PC-3 (cell line): ENCODE data around the gene PLEKHB2. TPM values are rescaled to one million over a fixed set of nuclear protein-coding genes. Genes with fewer than 3 reads are reported as not detected.
"Not testable (repeated sequence)": the region's sequence is repeated elsewhere in the genome, so short reads cannot be mapped to it uniquely, and the experiment has no call there.

Experiments
- ATAC-seq: fragments of 200-7000 bp; cut with Tn5 transposase; 2 replicates; pipeline ENCODE4 v1.9.1; 2020; ENCODE audit warnings: mild to moderate bottlenecking, moderate library complexity
- BruUV-seq: library from RNA; stranded (reverse); fragments of 400-500 nt; replicated peaks from 2 replicates; lab custom pipeline; 2021; lab: Mats Ljungman, UMichigan
- CTCF ChIA-PET: fragments of 300-600 bp; sonication (Branson Sonifier 250); formaldehyde crosslinking; loops from one replicate; lab custom pipeline; 2022; ENCODE audit warnings: antibody characterized with exemption; lab: Charles Lee
- POLR2A ChIA-PET: fragments of 300-600 bp; sonication (Branson Sonifier 250); formaldehyde crosslinking; loops from one replicate; lab custom pipeline; 2022; ENCODE audit warnings: antibody characterized with exemption; ENCODE audit not compliant: unreplicated experiment; lab: Charles Lee
- DNase-seq: peaks from one replicate; pipeline ENCODE4 v3.0.0-alpha.2; 2015
- H2AFZ ChIP-seq: fragments of 300-600 bp; sonication (generic); 2 replicates; pipeline ENCODE4 v1.6.0; 2016; ENCODE audit warnings: antibody characterized with exemption, low read length
- H3F3A ChIP-seq: fragments of 300-600 bp; sonication (generic); one replicate; pipeline ENCODE4 v1.6.0; 2017; ENCODE audit warnings: antibody characterized with exemption, low read length, control low read depth, mild to moderate bottlenecking; ENCODE audit not compliant: unreplicated experiment
- H3K27ac ChIP-seq: fragments of 300-600 bp; sonication (generic); 2 replicates; pipeline ENCODE4 v1.5.1; 2016; ENCODE audit warnings: mild to moderate bottlenecking, low read length
- H3K27me3 ChIP-seq: fragments of 300-600 bp; sonication (generic); 2 replicates; pipeline ENCODE4 v1.6.1; 2016; ENCODE audit warnings: low read length, mixed read lengths
- H3K36me3 ChIP-seq: fragments of 300-600 bp; sonication (generic); 2 replicates; pipeline ENCODE4 v1.6.1; 2016; ENCODE audit warnings: low read depth, mixed run types, low read length, mixed read lengths
- H3K4me1 ChIP-seq: fragments of 300-600 bp; sonication (generic); 2 replicates; pipeline ENCODE4 v1.5.1; 2016; ENCODE audit warnings: low read length; ENCODE audit not compliant: insufficient read depth
- H3K4me2 ChIP-seq: fragments of 300-600 bp; sonication (generic); 2 replicates; pipeline ENCODE4 v1.6.0; 2016; ENCODE audit warnings: low read length
- H3K4me3 ChIP-seq: fragments of 300-600 bp; sonication (generic); 2 replicates; pipeline ENCODE4 v1.5.1; 2016; ENCODE audit warnings: mild to moderate bottlenecking, low read length, mixed read lengths
- H3K79me2 ChIP-seq: fragments of 300-600 bp; sonication (generic); 2 replicates; pipeline ENCODE4 v1.6.1; 2017; ENCODE audit warnings: low read length, mixed read lengths
- H3K9ac ChIP-seq: fragments of 300-600 bp; sonication (generic); 2 replicates; pipeline ENCODE4 v1.6.0; 2016; ENCODE audit warnings: mild to moderate bottlenecking, low read length
- H3K9me2 ChIP-seq: fragments of 300-600 bp; sonication (generic); replicated peaks from 2 replicates; pipeline ENCODE4 v1.6.1; 2016; ENCODE audit warnings: mixed run types, low read length, mixed read lengths
- H3K9me3 ChIP-seq: fragments of 300-600 bp; sonication (generic); 2 replicates; pipeline ENCODE4 v1.6.1; 2016; ENCODE audit warnings: low read length, mixed read lengths
- H4K20me1 ChIP-seq: fragments of 300-600 bp; sonication (generic); 2 replicates; pipeline ENCODE4 v1.6.1; 2016; ENCODE audit warnings: low read length, mixed read lengths
- intact Hi-C: fragments of 100-400 bp; cut with micrococcal nuclease; formaldehyde crosslinking; loops from 2 replicates; pipeline ENCODE4 v1.9.0; 2023
- total RNA-seq: library from RNA; depleted of rRNA; stranded (reverse); fragments of >200 nt; gene quantifications from 2 replicates; pipeline ENCODE4 v1.2.3, GENCODE V29; 2014; rRNA removed

PLEKHB2 gene
- total RNA-seq, 1 experiment from 2014 or later = 64.5 TPM

GRCh38 chr2:131181451-131181850 lies 76.3 kb downstream of the PLEKHB2 start:
- H3K4me1 ChIP-seq, BruUV-seq: not testable (repeated sequence)

GRCh38 chr2:131193421-131193820 lies 88.3 kb downstream of the PLEKHB2 start:
- H3K27me3 ChIP-seq = peaks cover 32% of the 10 kb centered on the region
- H3K4me2 ChIP-seq, CTCF ChIA-PET, H3K36me3 ChIP-seq, H3F3A ChIP-seq, H3K9ac ChIP-seq, ATAC-seq, H3K27ac ChIP-seq, POLR2A ChIA-PET, BruUV-seq, H3K9me2 ChIP-seq, H2AFZ ChIP-seq, intact Hi-C loops, H3K4me1 ChIP-seq, H3K9me3 ChIP-seq, H3K79me2 ChIP-seq, H4K20me1 ChIP-seq, H3K4me3 ChIP-seq, DNase-seq: not testable (repeated sequence)

More at GRCh38 chr2:131181451-131181850, 76.3 kb downstream of the PLEKHB2 start:
- H3K79me2 ChIP-seq, H3K9me2 ChIP-seq, H3K4me3 ChIP-seq, ATAC-seq, H3K27ac ChIP-seq, POLR2A ChIA-PET, H3K36me3 ChIP-seq, H3K9ac ChIP-seq, H4K20me1 ChIP-seq, H3F3A ChIP-seq, DNase-seq, H3K9me3 ChIP-seq, intact Hi-C loops, CTCF ChIA-PET, H3K4me2 ChIP-seq, H2AFZ ChIP-seq: not testable (repeated sequence)
- peaks cover 28% of the 10 kb centered on the region for H3K27me3 ChIP-seq

- H4K20me1 ChIP-seq, H3K4me2 ChIP-seq, H3K36me3 ChIP-seq, H3K4me3 ChIP-seq, H3K27ac ChIP-seq, ATAC-seq, H3K9ac ChIP-seq, DNase-seq, POLR2A ChIA-PET, CTCF ChIA-PET, H3F3A ChIP-seq, H2AFZ ChIP-seq, BruUV-seq, H3K9me2 ChIP-seq, intact Hi-C loops, H3K79me2 ChIP-seq, H3K9me3 ChIP-seq, H3K4me1 ChIP-seq: not testable (repeated sequence)
- H3K27me3 ChIP-seq = peaks cover 42% of the 10 kb centered on the region
Observed at GRCh38 chr2:131196186-131196585, 91.0 kb downstream of the PLEKHB2 start.

Other genes with a start within 250 kb of the PLEKHB2 start
- gene FAM168B, start 11.9 kb upstream of the PLEKHB2 start, total RNA-seq = 91.7 and 103 TPM in 2 replicates
- 0.58 TPM in 1 of 2 replicates, not detected in the other for gene POTEE, start 104.2 kb downstream of the PLEKHB2 start, total RNA-seq